HG03460 (cell line): Measurements from ENCODE around the gene FAM83B.
"Not testable (repeated sequence)": the region's sequence is repeated elsewhere in the genome, so short reads cannot be mapped to it uniquely, and the experiment has no call there.

ENCODE experiments used
- ATAC-seq: cut with Tn5 transposase; IDR thresholded peaks from one replicate; pipeline ENCODE4 v1.9.1; 2021; ENCODE audit not compliant: unreplicated experiment

The FAM83B gene

GRCh38 chr6:54897462-54898189 is 51.1 kb downstream of the FAM83B start:
- ATAC-seq = no peak

- no peak for ATAC-seq
Observed at GRCh38 chr6:54898767-54899166, 52.2 kb downstream of the FAM83B start.

GRCh38 chr6:54899442-54899841 is 52.9 kb downstream of the FAM83B start:
- no peak for ATAC-seq

- no peak for ATAC-seq
Observed at GRCh38 chr6:54899986-54900385, 53.4 kb downstream of the FAM83B start.

GRCh38 chr6:54900666-54901065 is 54.1 kb downstream of the FAM83B start:
- ATAC-seq = no peak

GRCh38 chr6:54903884-54904283 is 57.3 kb downstream of the FAM83B start:
- no peak for ATAC-seq

- ATAC-seq = no peak
Observed at GRCh38 chr6:54907355-54907754, 60.8 kb downstream of the FAM83B start.

GRCh38 chr6:54909184-54909583 is 62.6 kb downstream of the FAM83B start:
- no peak for ATAC-seq

- no peak for ATAC-seq
Observed at GRCh38 chr6:54910431-54910884, 63.9 kb downstream of the FAM83B start.

GRCh38 chr6:54910921-54911320 is 64.3 kb downstream of the FAM83B start:
- no peak for ATAC-seq

GRCh38 chr6:54913211-54913610 is 66.6 kb downstream of the FAM83B start:
- no peak for ATAC-seq

GRCh38 chr6:54916858-54917257 is 70.3 kb downstream of the FAM83B start:
- no peak for ATAC-seq

- no peak for ATAC-seq
Observed at GRCh38 chr6:54920628-54921027, 74.1 kb downstream of the FAM83B start.

- no peak for ATAC-seq
Observed at GRCh38 chr6:54921891-54922290, 75.3 kb downstream of the FAM83B start.

GRCh38 chr6:54929245-54929909 is 82.8 kb downstream of the FAM83B start:
- ATAC-seq = no peak

- no peak for ATAC-seq
Observed at GRCh38 chr6:54932622-54933021, 86.1 kb downstream of the FAM83B start.

GRCh38 chr6:54935739-54936138 is 89.2 kb downstream of the FAM83B start:
- no peak for ATAC-seq

- no peak for ATAC-seq
Observed at GRCh38 chr6:54937371-54937770, 90.8 kb downstream of the FAM83B start.

GRCh38 chr6:54957698-54958097 is 111.1 kb downstream of the FAM83B start:
- ATAC-seq = no peak

GRCh38 chr6:54958446-54958845 is 111.9 kb downstream of the FAM83B start:
- no peak for ATAC-seq

GRCh38 chr6:54959820-54960219 is 113.2 kb downstream of the FAM83B start:
- ATAC-seq = no peak

- ATAC-seq = not testable (repeated sequence)
Observed at GRCh38 chr6:54961372-54961771, 114.8 kb downstream of the FAM83B start.

- ATAC-seq = no peak
Observed at GRCh38 chr6:54970337-54970736, 123.8 kb downstream of the FAM83B start.
